GF-D8 (cell line): ENCODE measurements around the gene GABRR1.
"Not testable (repeated sequence)": the region's sequence is repeated elsewhere in the genome, so short reads cannot be mapped to it uniquely, and the experiment has no call there.

Experiments used
- DNase-seq: peaks from one replicate; lab custom pipeline; 2025; lab: John Stamatoyannopoulos, UW

The GABRR1 gene

DNA sequence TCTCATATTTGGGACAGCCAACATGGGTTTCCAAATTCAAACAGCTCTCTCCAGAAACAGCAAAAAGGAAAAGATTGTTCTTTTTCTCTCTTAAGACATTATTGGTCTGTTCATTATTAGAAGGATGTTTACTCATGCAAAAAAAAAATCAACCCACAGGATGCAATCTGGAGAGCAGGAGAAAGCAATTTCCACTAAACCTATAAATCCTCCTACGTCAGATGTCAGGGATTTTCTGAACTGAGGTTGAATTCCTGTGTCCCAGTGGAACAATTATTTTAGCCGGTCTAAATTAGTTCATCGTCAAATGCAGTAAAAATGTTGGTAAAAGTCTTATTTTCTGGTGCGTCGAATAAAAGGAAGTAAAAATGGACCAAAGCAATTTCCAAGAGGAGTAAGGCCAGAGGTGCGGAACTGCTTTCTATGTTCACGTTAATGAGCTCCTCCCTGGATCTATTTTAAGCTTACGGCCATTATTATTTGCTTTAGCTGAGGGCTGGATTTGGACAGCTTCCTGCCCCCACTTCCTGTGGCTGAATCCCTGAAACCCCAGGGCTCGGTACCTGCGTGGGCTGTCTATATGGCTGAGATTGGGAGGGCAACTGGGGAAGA lies at the start of gene GABRR1:
TSS of gene GABRR1 (minus strand) at position 60 of the 612 bp plus-strand sequence. CDS start at position 24, 36 bp downstream.
- no peak for DNase-seq

DNA sequence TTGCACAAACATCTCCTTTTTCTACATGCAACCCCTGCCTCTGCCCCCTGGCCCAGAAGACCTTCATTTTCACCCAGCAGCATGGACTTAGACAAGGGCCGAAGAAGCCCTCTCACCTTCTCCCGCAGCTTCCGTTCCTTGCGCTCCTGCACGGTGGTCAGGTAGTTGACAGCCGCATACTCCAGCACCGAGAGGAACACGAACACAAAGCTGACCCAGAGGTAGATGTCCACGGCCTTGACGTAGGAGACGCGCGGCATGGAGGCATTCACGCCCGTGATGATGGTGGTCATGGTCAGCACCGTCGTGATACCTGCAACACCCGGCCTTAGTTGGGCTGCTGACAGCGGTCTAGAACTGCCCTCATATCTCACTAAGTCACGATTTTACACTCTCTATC lies 47.1 kb upstream of the GABRR1 start:
- DNase-seq, result no peak

- DNase-seq, result peak; percentile 29
These were observed 43.7 kb upstream of the GABRR1 start for GRCh38 chr6:89260832-89261231.

- DNase-seq, result peak; percentile 43
These were observed 43.2 kb upstream of the GABRR1 start for GRCh38 chr6:89260310-89260709.

GRCh38 chr6:89258912-89259311 lies 41.8 kb upstream of the GABRR1 start:
- DNase-seq, result no peak

GRCh38 chr6:89257781-89258180 lies 40.6 kb upstream of the GABRR1 start:
- no peak for DNase-seq

DNA sequence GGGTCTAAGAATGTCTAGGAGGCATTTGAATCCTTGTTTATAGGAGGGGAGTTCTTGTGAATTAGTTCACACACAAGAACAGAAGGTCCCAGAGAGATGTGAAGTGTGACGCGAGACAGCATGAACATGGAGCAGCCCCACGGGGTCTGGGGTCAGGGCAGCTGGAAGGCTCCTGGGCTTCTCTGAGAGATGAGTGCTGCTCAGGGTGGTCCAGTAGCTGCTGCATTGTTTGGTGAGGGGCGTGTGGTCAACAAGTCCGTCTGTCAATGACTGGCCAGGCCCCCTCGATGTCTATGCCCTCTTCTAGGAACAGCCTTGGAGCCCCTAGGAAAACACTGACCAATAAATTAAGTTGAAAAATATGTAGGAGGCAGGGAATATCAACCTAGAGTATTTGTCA lies 40.2 kb upstream of the GABRR1 start:
- no peak for DNase-seq

GRCh38 chr6:89255417-89255816 lies 38.3 kb upstream of the GABRR1 start:
- DNase-seq, result no peak

DNA sequence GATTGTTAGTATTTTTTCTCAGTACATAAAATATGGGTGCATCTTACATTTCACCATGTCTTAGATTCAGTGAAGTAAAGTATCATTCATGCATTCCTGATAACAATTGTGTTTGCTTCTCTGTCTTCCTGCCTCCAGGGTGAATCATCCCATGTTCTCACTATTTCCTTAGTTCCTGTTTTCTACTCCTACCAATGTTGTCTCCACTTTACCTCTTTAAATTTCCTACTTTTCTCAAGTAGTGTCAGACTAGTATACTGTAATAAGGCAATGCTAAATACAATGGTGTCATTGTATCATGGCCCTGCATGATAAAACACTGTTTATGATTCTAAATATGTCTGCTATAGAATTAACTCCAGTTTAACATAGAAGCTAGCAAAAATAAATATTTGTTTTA lies 37.4 kb upstream of the GABRR1 start:
- DNase-seq, result no peak

- no peak for DNase-seq
These were observed 35.7 kb upstream of the GABRR1 start for GRCh38 chr6:89252907-89253306.

DNA sequence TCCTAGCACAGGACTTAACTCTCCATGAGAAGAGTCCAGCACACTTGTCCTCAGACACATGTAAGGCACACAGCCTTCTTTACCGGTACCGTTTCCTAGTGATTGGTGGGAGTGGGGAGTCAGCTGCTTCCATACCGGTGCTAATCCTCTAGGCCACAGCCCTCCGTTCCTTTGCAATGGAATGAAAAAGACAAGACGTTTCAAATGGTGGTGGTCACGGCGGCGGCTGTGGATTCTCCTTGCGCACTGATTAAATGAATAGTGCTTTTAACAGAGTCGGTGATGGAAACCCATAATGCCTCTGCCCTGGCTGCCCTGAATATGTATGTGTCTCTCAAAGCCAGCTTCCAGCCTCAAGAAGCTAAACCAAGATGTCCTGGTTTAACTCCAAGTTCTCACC lies 34.8 kb upstream of the GABRR1 start:
- DNase-seq, result no peak

- no peak for DNase-seq
These were observed 34.0 kb upstream of the GABRR1 start for GRCh38 chr6:89251170-89251569.

DNA sequence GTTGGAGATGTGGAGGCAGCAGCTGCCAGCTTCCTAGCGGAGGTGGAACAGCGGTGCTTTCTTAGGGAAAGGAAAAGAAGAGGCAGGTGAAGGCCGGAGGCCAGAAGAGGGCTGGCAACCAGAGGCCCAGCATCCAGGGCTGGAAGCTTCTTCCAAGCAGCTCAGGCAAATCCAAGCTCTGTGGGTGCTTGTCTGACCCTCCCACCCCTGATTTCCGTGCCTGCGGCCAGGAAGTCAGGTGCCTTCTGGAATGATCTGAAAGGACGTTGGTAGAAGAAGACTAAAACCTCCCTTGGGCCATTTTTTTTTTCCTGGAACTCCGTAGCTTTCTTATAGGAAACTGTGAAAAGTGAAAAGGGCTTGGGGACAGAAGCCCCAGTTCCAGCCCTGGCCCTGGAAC lies 33.1 kb upstream of the GABRR1 start:
- DNase-seq, result no peak

DNA sequence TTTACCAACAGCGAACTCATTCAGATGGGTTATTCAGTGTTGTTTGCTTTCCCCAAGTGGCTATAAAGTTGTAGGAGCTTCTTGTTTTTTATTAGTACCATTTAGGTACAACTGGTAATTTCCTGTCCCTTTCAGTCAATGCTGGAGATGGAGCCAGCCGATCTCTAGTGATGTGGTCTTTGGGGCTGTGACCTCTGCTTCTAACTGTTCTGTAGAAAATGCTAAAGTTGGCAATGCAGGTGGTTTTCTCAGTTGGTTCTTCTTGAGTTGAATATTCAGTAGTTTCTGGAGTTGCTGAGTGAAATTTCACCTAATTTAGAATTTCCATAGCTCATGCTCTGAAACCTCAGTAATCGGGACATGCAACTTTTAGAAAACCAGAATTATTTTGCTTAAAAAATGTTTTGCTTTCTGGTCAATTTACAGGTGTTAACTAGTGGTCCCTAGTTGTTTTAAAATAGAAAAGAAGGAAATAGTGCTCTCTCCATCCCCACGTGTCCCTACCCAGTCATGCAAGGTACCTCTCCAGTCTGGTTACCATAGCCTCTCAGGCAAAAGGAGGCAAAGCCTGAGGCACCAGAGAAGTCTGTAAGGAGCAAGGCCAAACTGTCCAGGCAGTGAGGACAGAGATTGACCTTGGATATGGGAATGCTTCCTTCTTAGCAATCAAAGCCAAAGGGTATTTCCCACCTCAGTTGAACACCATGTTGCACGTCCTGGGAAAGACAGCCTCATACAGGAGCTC lies 27.3 kb upstream of the GABRR1 start:
- DNase-seq, result no peak

DNA sequence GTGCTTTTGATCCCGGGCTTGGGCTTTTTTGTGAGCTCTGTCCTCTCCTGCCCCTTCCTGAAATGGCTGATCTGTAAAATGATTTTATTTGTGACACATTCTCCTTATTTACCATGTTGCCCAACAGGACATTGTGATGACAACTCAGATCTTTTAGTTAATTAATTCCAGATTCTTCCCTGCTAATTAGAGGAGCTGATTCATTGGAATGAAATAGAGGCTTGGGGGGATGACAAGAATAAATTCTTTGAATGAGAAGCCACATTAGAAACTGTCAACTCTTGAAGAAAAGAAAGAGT lies 26.1 kb upstream of the GABRR1 start:
- no peak for DNase-seq

DNA sequence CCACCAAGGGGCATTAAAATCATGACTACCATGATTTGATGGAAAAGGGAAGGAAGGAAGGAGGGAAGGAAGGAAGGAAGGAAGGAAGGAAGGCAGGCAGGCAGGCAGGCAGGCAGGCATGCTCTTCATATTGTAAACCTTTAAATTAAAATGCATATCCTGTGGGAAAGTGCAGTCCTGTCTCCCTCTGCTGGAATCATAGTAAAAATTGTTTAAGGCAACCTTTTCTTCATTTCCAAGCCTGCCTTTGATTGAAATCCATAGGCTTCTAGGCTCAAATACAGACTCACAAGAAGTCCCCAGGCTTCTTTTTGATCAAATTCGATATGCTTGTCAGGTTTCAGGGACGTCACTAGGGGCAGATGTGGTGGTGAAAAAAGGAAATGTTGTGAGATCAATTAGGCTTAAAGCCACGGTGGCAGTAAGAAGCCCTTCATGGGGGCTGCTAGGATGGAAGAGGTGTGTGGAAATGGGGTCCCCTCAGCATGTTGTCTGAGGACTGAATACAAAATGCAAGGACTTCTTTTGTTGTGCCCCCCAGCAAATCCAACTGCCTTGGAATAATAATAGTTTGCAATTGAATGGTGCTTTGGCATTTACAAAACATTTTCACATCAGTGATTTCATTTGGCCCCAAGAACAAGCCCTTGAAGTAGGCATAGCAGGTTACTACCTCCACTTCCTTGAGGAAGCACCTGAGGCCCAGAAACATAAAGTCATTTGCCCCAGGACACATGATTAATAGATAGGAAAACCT lies 25.6 kb upstream of the GABRR1 start:
- peak; percentile 21 for DNase-seq

- no peak for DNase-seq
These were observed 22.2 kb upstream of the GABRR1 start for GRCh38 chr6:89239338-89239737.

GRCh38 chr6:89237158-89237557 lies 20.0 kb upstream of the GABRR1 start:
- no peak for DNase-seq

- not testable (repeated sequence) for DNase-seq
These were observed 16.4 kb upstream of the GABRR1 start for GRCh38 chr6:89233605-89234004.

DNA sequence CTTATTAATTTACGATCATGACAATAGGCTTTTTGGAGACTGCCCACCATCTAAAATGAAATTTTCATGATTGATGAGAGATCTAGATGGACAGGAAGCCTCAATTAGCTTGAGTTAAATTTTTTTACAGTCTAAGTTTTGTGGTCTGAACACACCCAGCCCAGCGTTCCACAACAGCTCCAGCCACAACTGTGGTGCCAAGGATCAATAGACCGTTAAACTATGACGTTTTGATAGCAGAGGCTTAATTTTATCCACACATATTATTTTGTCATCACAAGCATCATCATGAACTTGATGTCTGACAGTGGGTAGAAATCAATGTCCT lies 5.5 kb upstream of the GABRR1 start:
- DNase-seq, result no peak

GRCh38 chr6:89221971-89222711 lies 5.0 kb upstream of the GABRR1 start:
- DNase-seq, result no peak

- no peak for DNase-seq
These were observed 4.0 kb upstream of the GABRR1 start for GRCh38 chr6:89221129-89221528.

GRCh38 chr6:89216411-89216810 lies 747 bp downstream of the GABRR1 start:
- DNase-seq, result no peak
